HG03159 (cell line): Measurements from ENCODE around the gene ST3GAL4.
A peak's percentile ranks its signal among the peaks of the same experiment; 100 is the strongest.

ENCODE experiments used
- ATAC-seq: cut with Tn5 transposase; IDR thresholded peaks from one replicate; pipeline ENCODE4 v1.9.1; 2021; ENCODE audit warnings: mild to moderate bottlenecking, moderate library complexity; ENCODE audit not compliant: unreplicated experiment

Gene ST3GAL4

GRCh38 chr11:126405374-126405773, 49.9 kb downstream of the ST3GAL4 start:
- no peak for ATAC-seq

DNA sequence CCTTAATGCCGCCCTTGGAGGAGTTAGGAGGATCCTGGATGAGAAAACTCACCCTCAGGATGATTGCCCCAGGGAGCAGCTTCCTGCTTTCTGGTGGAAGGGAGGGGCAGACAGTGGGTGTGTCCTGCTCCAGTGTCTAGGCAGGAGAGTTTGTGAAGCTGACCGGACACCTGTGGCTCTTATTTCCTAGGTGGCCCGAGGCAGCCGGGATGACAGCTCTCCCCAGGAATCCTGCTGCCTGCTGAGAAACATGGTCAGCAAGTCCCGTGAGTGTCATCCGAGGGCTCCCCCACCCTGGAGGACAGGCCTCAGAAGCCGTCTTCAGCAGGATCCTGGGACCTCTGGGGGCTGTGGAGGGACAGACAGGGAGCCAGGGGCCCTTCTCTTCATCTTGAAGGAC, 50.4 kb downstream of the ST3GAL4 start:
- ATAC-seq, result no peak

DNA sequence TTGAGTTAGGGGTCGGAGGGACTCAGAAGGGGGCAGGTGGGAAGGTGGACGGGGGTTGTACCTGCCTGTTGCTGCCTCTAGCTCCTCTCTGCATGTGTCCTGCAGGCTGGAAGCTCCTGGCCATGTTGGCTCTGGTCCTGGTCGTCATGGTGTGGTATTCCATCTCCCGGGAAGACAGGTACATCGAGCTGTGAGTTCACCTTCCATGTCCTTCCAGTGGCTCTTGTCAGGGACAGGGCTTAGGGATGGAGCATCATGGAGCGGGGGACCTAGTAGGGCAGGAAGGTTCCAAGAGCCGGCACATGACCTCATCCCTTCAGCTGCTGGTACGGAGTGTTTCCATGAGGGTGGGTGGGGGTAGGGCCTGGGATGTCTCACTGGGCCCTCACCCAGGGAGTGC, 50.9 kb downstream of the ST3GAL4 start:
- ATAC-seq, result no peak

- ATAC-seq, result no peak
These were observed 51.6 kb downstream of the ST3GAL4 start for GRCh38 chr11:126407101-126407521.

GRCh38 chr11:126407682-126408288, 52.3 kb downstream of the ST3GAL4 start:
- no peak for ATAC-seq

DNA sequence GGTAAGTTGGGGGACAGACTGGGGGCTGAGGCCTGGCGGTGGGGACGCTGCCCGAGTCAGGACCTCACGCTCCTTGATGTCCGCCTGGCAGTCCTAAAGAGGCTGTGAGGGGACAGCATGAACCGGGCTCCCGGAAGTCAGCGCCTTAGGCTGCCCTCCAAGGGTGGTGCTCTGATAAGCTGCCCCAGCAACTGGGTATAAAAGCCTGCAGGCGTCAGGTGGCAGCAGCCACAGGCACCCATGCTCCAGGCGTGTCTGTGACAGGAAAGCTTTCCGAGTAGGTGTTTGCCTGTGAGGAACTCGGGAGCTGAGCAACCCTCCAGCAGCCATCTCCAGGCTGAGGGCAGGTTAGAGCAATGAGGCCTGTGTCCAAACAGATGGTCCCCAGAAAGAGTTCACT, 53.0 kb downstream of the ST3GAL4 start:
- ATAC-seq, result no peak

- ATAC-seq, result no peak
These were observed 53.6 kb downstream of the ST3GAL4 start for GRCh38 chr11:126408901-126409619.

DNA sequence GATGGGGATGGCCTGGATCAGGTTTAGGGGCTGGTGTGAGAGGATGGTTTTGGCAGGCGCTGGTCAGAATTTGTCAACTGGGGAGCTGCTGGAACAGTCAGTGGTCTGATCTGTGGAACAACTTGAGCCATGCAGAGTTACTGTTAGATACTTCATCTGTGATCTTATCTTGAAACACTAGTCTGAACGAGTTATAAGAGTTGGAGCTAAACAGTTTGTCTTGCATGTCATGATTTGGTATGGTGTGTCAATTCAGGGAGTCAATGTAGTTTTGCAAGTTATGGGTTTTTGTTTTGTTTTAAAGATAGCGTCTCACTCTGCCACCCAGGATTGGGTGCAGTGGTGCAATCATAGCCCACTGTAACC, 54.1 kb downstream of the ST3GAL4 start:
- ATAC-seq, result no peak

- ATAC-seq, result no peak
These were observed 55.2 kb downstream of the ST3GAL4 start for GRCh38 chr11:126410649-126411048.

- ATAC-seq, result no peak
These were observed 56.5 kb downstream of the ST3GAL4 start for GRCh38 chr11:126411971-126412381.

DNA sequence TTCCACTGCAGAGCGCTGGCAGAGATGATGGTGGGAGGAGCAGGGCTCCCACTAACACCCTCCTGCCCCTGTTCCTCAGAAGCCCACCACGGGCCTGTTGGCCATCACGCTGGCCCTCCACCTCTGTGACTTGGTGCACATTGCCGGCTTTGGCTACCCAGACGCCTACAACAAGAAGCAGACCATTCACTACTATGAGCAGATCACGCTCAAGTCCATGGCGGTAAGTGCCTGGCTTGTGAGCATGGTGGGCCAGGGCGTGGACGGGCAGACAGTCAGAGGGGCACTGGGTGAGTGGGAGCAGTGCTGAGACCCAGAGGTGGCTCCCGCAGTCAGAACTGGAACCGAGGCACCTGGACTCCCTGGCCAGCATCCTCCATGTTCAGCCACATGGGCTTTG, 57.9 kb downstream of the ST3GAL4 start:
- no peak for ATAC-seq

- no peak for ATAC-seq
These were observed 58.4 kb downstream of the ST3GAL4 start for GRCh38 chr11:126413843-126414405.

DNA sequence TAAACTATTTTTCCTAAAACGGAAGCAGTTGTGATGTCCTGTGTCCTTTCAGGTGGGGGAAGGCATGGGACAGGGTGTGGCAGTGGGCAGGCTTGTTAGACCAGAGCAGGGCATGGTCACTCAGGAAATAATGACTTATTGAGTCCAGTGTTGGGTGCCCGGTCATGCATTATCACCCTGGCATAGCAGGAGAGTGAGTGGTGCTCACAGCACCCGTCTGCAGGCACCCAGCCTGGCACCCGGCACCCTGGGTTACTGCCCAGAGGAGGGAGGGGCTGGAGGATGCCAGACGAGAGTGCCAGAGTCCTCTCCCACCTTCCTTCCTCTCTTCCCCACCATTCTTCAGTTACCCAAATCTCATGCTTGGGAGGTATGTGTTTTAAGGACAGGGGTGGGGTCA, 59.1 kb downstream of the ST3GAL4 start:
- no peak for ATAC-seq

- ATAC-seq, result no peak
These were observed 59.6 kb downstream of the ST3GAL4 start for GRCh38 chr11:126415128-126415527.

DNA sequence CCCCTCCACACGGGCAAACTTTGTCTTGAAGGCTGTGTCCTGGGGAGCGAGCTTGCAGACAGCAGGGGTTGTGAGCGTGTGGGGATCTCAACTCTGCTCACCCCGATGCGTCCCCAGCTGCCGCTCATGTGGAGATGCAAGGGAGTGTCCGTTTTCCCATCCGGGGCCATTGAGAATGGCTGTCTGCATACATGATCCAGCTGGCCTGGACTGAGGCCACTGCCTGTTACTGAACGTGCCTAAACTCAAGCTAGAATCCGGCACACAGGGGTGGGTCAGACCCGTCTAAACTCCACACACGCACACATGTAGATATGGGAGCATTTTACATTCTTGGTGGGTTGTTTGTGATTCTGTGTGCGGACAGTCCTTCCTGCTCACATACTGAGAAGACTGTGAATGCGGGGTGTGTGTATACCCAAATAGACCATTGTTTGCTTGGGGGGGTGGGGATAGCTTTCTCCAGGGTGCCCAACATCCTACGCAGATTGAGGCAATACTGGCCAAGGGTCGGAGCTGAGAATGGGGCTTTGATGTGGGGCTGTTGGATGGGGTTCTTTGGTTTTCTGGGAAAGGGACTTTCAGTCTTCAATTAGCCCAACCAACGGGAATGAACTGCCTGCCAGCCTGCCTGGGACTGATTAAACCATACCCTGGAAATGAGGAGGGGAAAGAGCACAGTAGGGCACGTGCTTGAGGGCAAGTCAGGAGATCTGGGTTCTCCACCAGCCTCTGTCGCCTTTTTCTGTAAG, 60.4 kb downstream of the ST3GAL4 start:
- ATAC-seq, result no peak

DNA sequence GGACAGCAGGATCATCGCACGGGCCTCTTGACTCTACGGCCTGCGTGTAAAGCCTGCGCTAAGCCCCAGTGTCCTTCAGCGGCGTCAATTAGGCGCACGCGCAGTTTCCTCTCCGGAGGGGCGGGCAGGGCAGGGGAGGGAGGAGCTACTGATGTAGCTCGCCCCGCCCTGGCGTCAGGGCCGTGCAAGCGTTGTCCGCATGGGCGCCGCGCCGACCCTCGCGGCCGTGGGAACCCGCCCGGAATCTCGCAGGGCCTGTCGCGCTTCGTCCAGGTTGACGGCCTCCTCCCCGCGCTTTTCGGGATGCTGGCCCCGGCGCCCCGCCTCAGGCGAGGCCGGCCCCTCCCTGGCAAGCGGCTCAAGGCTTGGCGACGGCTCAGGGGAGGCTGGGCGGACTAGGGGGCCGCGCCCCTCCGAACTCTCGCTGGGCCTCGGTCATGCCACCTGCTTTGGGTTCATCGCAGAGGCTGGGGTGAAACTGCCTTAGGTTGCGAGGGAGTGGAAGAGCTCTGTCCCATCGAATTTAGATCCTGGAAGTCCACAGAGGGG, 61.1 kb downstream of the ST3GAL4 start:
- peak; percentile 80 for ATAC-seq

DNA sequence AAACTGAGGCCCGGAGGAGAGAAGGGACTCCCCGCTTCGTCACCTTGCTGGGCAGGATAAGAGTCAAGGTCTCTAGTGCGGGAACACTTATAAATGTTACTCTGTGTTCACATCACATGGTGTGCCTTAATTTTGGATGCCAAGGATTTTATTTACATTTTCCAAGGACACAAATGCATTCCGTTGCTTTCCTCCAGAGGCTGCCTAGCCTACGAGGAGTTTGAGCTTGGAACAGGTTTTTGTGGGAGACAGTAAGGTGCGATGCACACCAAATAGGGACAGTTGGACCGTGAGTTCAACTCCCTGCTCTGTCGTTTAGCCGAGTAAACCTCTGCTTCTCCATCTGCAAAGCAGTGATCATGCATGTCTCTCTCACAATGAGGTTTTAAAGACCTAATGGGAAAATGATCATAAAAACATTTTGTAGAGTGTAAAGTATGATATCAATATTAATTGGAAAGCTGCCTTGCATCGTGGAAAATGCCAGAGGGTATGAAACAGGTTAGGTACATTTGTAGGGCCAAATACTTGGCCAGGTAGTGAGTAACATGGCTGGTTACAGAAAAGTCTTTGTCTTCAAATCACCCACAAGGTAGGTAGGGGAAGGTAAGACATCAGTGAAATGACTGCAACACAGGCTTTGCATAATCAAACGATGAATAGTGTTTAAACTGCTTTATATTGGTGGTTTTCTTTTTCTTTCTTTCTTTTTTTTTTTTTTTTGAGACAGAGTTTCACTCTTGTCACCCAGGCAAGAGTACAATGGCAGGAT, 61.8 kb downstream of the ST3GAL4 start:
- ATAC-seq, result no peak

DNA sequence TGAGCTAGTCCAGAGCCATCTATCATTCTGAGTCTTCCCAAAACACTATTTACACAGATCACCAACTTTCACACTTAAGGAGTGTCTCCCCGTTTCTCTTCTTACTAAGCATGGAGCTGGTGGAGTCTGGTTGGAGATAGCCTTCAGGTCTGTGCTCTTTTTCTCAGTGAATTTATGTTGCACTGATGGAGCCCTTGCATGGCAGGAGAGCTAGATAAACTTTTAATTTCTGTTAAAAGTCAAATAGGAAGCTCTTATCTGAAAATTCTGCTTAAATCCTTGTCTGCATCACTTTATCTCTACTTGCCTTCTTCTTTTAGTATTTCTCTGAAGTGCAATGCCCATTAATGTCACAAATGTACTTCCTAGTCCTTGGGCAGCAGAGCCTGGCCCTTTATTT, 63.4 kb downstream of the ST3GAL4 start:
- no peak for ATAC-seq

- peak; percentile 70 for ATAC-seq
These were observed 64.6 kb downstream of the ST3GAL4 start for GRCh38 chr11:126419801-126420697.
